Activated naive CD4-positive, alpha-beta T cell treated with Interleukin-2 at 50 U/mL for 16 hours (primary cell): Measurements from ENCODE around the gene C7.
A peak's percentile ranks its signal among the peaks of the same experiment; 100 is the strongest.
"Not testable (repeated sequence)": the region's sequence is repeated elsewhere in the genome, so short reads cannot be mapped to it uniquely, and the experiment has no call there.

Experiments used
- DNase-seq: peaks from one replicate; pipeline ENCODE4 v3.0.0-alpha.2; 2020

C7 gene

DNA sequence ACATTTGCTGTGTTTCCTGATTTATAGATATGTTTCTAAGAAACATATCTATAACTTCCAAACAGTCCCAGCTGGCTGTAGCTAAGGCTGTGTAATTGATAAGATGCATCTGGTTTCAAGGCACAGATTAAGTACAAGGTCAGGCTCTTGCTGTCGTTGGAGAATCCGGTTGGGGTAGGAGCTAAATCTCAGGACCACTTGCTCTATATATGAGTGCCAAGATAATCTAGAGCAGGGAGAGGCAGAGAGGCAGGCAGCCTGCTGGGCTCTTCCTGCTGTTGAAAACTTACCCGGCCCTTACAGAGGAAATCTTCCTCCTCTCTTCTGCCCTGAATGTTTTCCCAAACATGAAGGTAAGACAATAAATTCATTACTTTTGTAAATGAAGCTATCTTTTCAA is at the start of gene C7:
Gene C7, plus strand, starts transcription at position 234 of the 400 bp plus-strand sequence. Its CDS starts 114 bp downstream, at position 348.
- DNase-seq: no peak

GRCh38 chr5:40860711-40861110 is 48.6 kb upstream of the C7 start:
- DNase-seq: no peak

- DNase-seq: not testable (repeated sequence)
These were observed 44.3 kb upstream of the C7 start for GRCh38 chr5:40865004-40865403.

DNA sequence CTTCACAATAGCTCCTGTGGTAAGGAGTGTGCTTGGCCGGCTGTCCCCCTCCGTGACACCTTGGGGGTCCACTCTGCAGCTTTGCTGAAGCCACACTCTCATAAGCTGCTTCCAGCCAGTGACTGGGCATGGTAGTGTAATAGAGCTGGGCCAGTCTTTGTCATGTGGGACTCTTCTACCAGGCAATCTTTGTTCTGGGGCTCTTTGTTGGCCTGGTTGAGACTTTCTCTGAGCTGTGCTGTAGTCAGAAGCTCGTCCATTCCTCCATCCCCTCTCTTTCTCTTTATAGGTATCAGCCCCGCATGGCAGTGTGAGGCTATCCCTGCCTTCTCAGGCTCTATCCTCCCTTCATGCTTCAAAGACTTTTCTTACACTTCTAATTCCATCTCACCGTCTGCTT is 42.5 kb upstream of the C7 start:
- no peak for DNase-seq

DNA sequence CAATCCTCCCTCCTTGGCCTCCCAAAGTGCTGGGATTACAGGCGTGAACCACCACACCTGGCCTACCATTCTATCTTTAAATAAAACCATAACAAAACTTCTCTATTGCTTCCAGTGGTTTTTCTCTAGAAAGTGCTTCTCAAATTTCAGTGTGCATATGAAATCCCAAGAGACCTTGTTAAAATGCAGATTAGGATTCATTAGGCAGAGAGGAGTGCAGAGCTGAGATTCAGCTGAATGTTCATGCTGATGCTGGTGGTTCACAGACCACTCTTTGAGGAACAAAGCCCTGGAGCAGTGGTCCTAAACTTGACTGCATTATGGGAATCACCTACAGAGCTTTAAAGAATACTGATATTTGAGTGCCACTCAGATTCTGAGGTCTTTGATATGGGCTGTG is 39.9 kb upstream of the C7 start:
- DNase-seq: no peak

DNA sequence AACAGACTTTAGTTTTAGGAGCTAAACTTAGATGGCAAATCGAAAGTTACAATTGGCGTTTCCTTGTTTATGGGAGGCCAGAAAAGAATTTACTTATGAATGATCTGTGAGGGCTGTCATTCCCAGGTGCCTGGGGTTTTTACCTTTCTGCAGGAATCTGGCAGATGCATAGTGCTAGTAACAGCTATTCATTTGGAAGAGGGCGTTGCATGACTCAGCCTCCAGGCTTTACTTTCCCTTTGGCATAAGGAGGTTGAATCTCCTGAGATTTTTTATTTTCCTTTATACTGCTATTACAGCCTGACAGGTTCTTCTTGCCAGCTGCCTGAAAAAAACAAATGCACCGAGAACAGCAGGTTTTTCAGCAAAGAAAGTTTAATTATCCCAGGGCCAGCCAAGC is 38.1 kb upstream of the C7 start:
- no peak for DNase-seq

DNA sequence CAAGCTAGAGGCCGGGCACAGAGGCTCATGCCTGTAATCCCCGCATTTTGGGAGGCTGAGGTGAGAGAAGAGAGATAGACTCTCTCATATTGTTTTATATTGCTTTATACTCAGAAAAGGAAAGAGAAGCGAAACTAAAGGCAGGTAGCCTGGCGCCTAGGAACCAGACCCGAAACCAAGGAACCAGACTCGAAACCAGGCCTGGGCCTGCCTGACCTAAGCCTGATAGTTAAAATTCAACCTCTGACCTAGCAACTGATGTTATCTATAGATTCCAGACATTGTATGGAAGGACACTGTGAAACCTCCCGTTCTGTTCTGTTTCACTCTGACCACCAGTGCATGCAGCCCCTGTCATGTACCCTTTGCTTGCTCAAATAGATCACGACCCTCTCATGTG is 37.0 kb upstream of the C7 start:
- DNase-seq: not testable (repeated sequence)

- no peak for DNase-seq
These were observed 35.9 kb upstream of the C7 start for GRCh38 chr5:40873286-40873880.

GRCh38 chr5:40875958-40876357 is 33.3 kb upstream of the C7 start:
- DNase-seq: no peak

GRCh38 chr5:40877371-40877988 is 31.8 kb upstream of the C7 start:
- DNase-seq: peak; percentile 7

DNA sequence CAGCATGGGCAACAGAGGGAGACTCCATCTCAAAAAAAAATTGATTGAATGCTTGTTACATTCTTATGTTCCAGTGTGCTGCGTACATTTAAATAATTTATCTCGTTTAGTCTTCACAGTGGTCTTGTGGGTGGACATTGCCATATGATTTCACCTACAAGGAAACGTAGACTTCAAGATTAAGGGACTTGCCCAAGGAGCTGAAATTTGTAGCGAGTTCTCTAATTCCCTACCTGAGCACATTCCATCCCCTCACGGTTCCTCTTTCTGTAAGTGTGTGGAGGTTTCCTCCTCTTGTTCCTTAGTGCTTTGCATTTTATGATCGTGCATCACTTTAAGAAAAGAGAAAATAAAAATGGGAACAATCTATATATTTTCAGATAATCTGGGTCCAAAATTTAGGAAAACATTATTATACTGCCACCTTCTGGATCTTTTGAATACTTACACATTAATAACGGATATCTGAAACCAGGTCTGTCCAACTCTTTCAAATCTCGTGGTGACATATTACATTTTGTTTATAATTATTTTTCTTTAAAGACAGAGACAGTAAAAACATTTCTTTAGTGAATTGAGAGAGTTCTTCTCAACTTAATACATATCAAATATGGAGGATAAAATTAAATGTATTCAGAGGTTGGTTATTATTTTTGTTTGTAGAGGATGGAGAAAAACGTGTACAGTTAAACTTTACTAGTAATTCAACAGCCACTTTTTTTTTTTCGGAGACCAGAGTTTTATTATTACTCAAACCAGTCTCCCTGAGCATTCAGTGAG is 29.9 kb upstream of the C7 start:
- no peak for DNase-seq

DNA sequence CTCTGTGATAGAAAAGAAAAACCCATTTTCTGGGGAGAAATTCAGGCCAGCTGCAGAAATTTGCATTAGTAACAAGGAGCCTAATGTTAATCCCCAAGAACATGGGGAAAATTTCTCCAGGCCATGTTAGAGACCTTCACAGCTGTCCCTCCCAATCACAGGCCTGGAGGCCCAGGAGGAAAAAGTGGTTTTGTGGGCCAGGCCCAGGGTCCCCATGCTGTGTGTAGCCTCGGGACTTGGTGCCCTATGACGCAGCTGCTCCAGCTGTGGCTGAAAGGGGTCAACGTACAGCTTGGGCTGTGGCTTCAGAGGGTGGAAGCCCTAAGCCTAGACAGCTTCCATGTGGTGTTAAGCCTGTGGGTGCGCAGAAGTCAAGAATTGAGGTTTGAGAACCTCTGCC is 27.0 kb upstream of the C7 start:
- DNase-seq: no peak

DNA sequence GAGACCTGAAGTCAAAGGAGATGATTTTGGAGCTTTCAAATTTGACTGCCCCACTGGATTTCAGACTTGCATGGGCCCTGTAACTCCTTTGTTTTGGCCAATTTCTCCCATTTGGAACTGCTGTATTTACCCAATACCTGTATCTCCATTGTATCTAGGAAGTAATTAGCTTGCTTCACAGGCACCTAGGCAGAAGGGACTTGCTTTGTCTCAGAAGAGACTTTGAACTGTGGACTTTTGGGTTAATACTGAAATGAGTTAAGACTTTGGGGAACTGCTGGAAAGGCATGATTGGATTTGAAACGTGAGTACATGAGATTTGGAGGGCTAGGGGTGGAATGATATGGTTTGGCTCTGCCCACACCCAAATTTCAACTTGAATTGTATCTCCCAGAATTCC is 26.2 kb upstream of the C7 start:
- not testable (repeated sequence) for DNase-seq

DNA sequence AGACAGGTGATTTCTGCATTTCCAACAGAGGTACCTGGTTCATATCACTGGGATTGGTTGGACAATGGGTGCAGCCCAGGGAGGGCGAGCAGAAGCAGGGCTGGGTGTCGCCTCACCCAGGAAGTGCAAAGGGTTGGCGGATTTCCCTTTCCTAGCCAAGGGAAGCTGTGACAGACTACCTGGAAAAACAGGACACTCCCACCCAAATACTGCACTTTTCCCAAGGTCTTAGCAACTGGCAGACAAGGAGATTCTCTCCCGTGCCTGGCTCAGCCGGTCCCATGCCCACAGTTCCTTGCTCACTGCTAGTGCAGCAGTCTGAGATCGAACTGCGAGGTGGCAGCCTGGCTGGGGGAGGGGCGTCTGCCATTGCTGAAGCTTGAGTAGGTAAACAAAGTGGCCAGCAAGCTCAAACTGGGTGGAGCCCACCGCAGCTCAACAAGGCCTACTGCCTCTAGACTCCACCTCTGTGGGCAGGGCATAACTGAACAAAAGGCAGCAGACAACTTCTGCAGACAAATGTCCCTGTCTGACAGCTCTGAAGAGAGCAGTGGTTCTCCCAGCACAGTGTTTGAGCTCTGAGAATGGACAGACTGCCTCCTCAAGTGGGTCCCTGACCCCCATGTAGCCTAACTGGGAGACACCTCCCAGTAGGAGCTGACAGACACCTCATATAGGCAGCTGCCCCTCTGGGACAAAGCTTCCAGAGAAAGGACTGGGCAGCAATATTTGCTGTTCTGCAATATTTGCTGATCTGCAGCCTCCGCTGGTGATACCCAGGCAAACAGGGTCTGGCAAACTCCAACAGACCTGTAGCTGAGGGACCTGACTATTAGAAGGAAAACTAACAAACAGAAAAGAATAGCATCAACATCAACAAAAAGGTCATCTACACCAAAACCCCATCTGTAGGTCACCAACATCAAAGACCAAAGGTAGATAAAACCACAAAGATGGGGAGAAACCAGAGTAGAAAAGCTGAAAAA is 13.6 kb upstream of the C7 start:
- not testable (repeated sequence) for DNase-seq

DNA sequence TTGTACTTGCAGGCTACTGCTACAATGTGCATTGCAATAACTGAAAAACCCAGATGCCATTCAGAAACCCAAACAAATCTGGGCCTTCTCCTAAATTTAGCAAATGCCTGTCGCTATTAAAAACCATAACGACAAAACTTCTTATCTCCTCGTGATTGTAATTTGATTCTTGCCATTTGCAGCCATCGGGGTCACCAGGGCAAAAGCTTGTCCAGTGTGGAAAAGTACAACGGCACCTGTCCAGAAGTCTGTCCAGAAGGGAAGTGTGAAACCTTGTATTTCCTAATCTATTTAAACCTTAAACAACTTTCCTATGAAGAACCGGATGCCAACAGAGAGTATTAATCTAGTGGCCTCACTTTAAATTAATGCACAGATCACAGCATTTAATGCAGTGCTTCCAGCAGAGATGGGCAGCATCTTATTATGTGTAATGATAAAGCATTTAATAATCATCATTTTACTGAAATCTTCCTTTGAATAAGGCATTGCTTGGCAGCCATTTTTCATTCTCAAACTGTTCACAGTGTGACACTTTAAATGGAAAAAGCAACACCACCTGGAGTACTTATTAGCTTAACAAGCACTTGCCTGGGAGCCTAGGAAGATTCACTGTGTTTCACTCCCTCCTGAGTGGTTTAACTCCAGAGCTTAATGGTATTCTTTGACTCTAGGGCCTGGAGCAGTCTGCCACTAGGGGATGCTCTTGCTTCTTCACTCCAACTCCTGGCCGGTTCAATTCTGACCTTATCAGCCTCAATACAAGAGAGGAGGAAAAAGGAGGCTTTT is 4.9 kb upstream of the C7 start:
- peak; percentile 11 for DNase-seq

- no peak for DNase-seq
These were observed 4.3 kb upstream of the C7 start for GRCh38 chr5:40904994-40905306.

GRCh38 chr5:40906351-40906751 is 2.9 kb upstream of the C7 start:
- no peak for DNase-seq

- DNase-seq: no peak
These were observed 426 bp downstream of the C7 start for GRCh38 chr5:40909723-40910122.

DNA sequence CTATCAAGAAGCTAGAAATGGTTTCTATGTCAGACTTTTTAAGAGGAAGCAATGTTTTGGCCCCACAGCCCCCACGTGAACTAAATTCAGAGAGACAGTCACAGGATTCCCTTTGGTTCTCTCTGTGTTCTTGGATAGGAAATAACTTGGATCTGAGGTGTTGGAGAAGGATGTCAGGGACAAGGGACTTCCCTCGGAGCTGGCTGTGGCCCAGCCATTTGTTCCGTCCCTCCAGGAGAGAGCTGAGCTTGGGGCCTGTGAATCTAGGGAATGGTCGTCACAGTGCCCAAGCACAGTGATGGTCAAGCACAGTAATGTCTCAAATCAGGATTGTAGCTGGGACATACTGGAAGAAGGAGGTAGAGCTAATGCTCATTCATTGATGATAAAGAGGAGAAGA is 2.0 kb downstream of the C7 start:
- no peak for DNase-seq

DNA sequence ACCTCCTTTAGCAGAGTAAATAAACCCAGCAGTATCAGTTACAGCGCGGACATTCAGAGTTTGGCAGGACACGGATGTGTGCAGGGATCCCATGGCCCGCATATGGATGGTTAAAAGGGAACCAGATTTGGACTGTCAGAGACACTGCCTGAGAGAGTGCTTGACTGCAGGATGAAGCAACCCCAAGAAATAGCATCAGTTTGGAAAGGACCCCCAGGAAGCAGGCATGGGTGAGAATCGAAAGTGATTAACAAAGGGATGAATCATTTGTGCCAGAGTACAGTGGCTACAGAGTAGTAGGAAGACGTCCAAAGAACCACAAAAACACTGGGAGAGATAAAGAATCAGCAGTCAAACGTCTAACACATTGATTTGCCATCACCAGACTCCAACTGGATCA is 5.5 kb downstream of the C7 start:
- DNase-seq: no peak

GRCh38 chr5:40915341-40915926 is 6.1 kb downstream of the C7 start:
- no peak for DNase-seq

GRCh38 chr5:40916226-40916625 is 6.9 kb downstream of the C7 start:
- DNase-seq: no peak
